Smooth muscle cell (in vitro differentiated cells): ENCODE measurements around the gene TRAPPC10. TPM values are rescaled to one million over a fixed set of nuclear protein-coding genes. Genes with fewer than 3 reads are reported as not detected.

Experiments
- DNase-seq: peaks from one replicate; lab custom pipeline; 2025; ENCODE audit not compliant: unreplicated experiment; lab: John Stamatoyannopoulos, UW
- H2AFZ ChIP-seq: fragments of 200-600 bp; sonication (generic); 2 replicates; pipeline ENCODE4 v1.6.0; 2016; ENCODE audit warnings: antibody characterized with exemption, low read depth, mild to moderate bottlenecking
- H3F3A ChIP-seq: fragments of 200-600 bp; sonication (generic); 2 replicates; pipeline ENCODE4 v1.6.0; 2017; ENCODE audit warnings: antibody characterized with exemption, low read depth
- H3K27ac ChIP-seq: fragments of 200-600 bp; sonication (generic); 2 replicates; pipeline ENCODE4 v1.5.1; 2016; ENCODE audit warnings: low read depth, mild to moderate bottlenecking
- H3K27me3 ChIP-seq: fragments of 200-600 bp; sonication (generic); 2 replicates; pipeline ENCODE4 v1.6.1; 2016; ENCODE audit warnings: low read depth, mild to moderate bottlenecking
- H3K36me3 ChIP-seq: fragments of 200-600 bp; sonication (generic); 2 replicates; pipeline ENCODE4 v1.5.1; 2016; ENCODE audit warnings: low read depth
- H3K4me1 ChIP-seq: fragments of 200-600 bp; sonication (generic); 2 replicates; pipeline ENCODE4 v1.5.1; 2016; ENCODE audit warnings: low read depth
- H3K4me2 ChIP-seq: fragments of 200-600 bp; sonication (generic); 2 replicates; pipeline ENCODE4 v1.6.0; 2016; ENCODE audit warnings: mild to moderate bottlenecking
- H3K4me3 ChIP-seq: fragments of 200-600 bp; sonication (generic); 2 replicates; pipeline ENCODE4 v1.5.1; 2016; ENCODE audit warnings: mild to moderate bottlenecking
- H3K79me2 ChIP-seq: fragments of 200-600 bp; sonication (generic); 2 replicates; pipeline ENCODE4 v1.6.0; 2016; ENCODE audit warnings: low read depth, mild to moderate bottlenecking
- H3K9ac ChIP-seq: fragments of 200-600 bp; sonication (generic); 2 replicates; pipeline ENCODE4 v1.6.0; 2016; ENCODE audit warnings: low read depth
- H3K9me3 ChIP-seq: fragments of 200-600 bp; sonication (generic); replicated peaks from 2 replicates; pipeline ENCODE4 v1.5.1; 2016; ENCODE audit warnings: low read depth
- H4K20me1 ChIP-seq: fragments of 200-600 bp; sonication (generic); 2 replicates; pipeline ENCODE4 v1.6.0; 2016; ENCODE audit warnings: low read depth
- CTCF ChIP-seq: fragments of 200-600 bp; sonication (generic); IDR thresholded peaks from 2 replicates; pipeline ENCODE4 v1.5.1; 2017; ENCODE audit warnings: borderline replicate concordance, mild to moderate bottlenecking, antibody characterized with exemption; ENCODE audit not compliant: insufficient read depth, poor library complexity, severe bottlenecking
- WGBS: methylation state at CpG from one replicate; pipeline ENCODE4 v1.1.7; 2016; ENCODE audit warnings: low lambda C conversion rate; 5-methylcytosine and 5-hydroxymethylcytosine counted together
- polyA plus RNA-seq: library from polyadenylated mRNA; unstranded; fragments of >200 nt; fragmentation: Nextera tagmentation; extraction: Ambion mirVana; gene quantifications from 2 replicates; pipeline ENCODE4 v1.2.1, GENCODE V29; 2016
- total RNA-seq: library from RNA; depleted of rRNA; stranded (reverse); fragments of >200 nt; gene quantifications from 2 replicates; pipeline ENCODE4 v1.2.3, GENCODE V29; 2014

The TRAPPC10 gene
- total and polyA plus RNA-seq, 2 experiments from 2014 or later: 7.9 to 16.9 TPM

GRCh38 chr21:44019568-44019958 is 7.5 kb downstream of the TRAPPC10 start:
- H3K4me2 ChIP-seq: no peak overlapping the region
- TF ChIP-seq CTCF: no peak
- no peak overlapping the region for H3K27ac ChIP-seq
- DNase-seq: no peak
- 96% methylated on average over 8 of the region's 8 CpGs for WGBS
- no peaks in the 10 kb centered on the region for H3K9me3 ChIP-seq
- peaks cover 98% of the 10 kb centered on the region for H4K20me1 ChIP-seq
- H3K4me3 ChIP-seq: no peak overlapping the region
- no peaks in the 10 kb centered on the region for H3K4me1 ChIP-seq
- no peaks in the 10 kb centered on the region for H3K27me3 ChIP-seq
- H3K36me3 ChIP-seq: no peaks in the 10 kb centered on the region
- H3K79me2 ChIP-seq: peaks cover 97% of the 10 kb centered on the region
- no peak overlapping the region for H2AFZ ChIP-seq
- H3F3A ChIP-seq: peaks cover 6% of the 10 kb centered on the region
- no peak overlapping the region for H3K9ac ChIP-seq

GRCh38 chr21:44020551-44020950 is 8.4 kb downstream of the TRAPPC10 start:
- H3K4me3 ChIP-seq: no peak overlapping the region
- H3K4me2 ChIP-seq: no peak overlapping the region
- H3K27me3 ChIP-seq: no peaks in the 10 kb centered on the region
- WGBS: 92% methylated on average over 4 of the region's 4 CpGs
- no peak overlapping the region for H2AFZ ChIP-seq
- no peak overlapping the region for H3K9ac ChIP-seq
- H3F3A ChIP-seq: peaks cover 11% of the 10 kb centered on the region
- no peaks in the 10 kb centered on the region for H3K9me3 ChIP-seq
- TF ChIP-seq CTCF: no peak
- DNase-seq: no peak
- peaks cover 6% of the 10 kb centered on the region for H3K4me1 ChIP-seq
- H3K79me2 ChIP-seq: peaks cover 87% of the 10 kb centered on the region
- H3K27ac ChIP-seq: no peak overlapping the region
- H3K36me3 ChIP-seq: no peaks in the 10 kb centered on the region
- H4K20me1 ChIP-seq: peaks cover 98% of the 10 kb centered on the region

GRCh38 chr21:44021064-44021463 is 9.0 kb downstream of the TRAPPC10 start:
- H3K79me2 ChIP-seq: peaks cover 82% of the 10 kb centered on the region
- no peaks in the 10 kb centered on the region for H3K27me3 ChIP-seq
- H2AFZ ChIP-seq: no peak overlapping the region
- TF ChIP-seq CTCF: no peak
- no peak for DNase-seq
- H4K20me1 ChIP-seq: peaks cover 98% of the 10 kb centered on the region
- H3K4me2 ChIP-seq: no peak overlapping the region
- peaks cover 11% of the 10 kb centered on the region for H3F3A ChIP-seq
- no peaks in the 10 kb centered on the region for H3K36me3 ChIP-seq
- H3K9ac ChIP-seq: no peak overlapping the region
- H3K9me3 ChIP-seq: no peaks in the 10 kb centered on the region
- WGBS: 94% methylated on average over 1 of the region's 1 CpG
- H3K4me1 ChIP-seq: peaks cover 9% of the 10 kb centered on the region
- no peak overlapping the region for H3K4me3 ChIP-seq
- no peak overlapping the region for H3K27ac ChIP-seq

- no peak overlapping the region for H2AFZ ChIP-seq
- H3K27me3 ChIP-seq: no peaks in the 10 kb centered on the region
- H3K27ac ChIP-seq: peak overlapping the region; percentile 78
- no peak for TF ChIP-seq CTCF
- H3K4me1 ChIP-seq: peaks cover 17% of the 10 kb centered on the region
- peaks cover 97% of the 10 kb centered on the region for H4K20me1 ChIP-seq
- H3K79me2 ChIP-seq: peaks cover 82% of the 10 kb centered on the region
- H3K36me3 ChIP-seq: no peaks in the 10 kb centered on the region
- H3K4me3 ChIP-seq: no peak overlapping the region
- H3F3A ChIP-seq: peaks cover 11% of the 10 kb centered on the region
- 90% methylated on average over 1 of the region's 1 CpG for WGBS
- no peak for DNase-seq
- H3K4me2 ChIP-seq: peak overlapping the region; percentile 55
- no peaks in the 10 kb centered on the region for H3K9me3 ChIP-seq
- H3K9ac ChIP-seq: no peak overlapping the region
These were observed 12.1 kb downstream of the TRAPPC10 start for GRCh38 chr21:44024257-44024656.
